K562 (cell line): ENCODE data around the gene ALKBH3. TPM values are rescaled to one million over a fixed set of nuclear protein-coding genes. Genes with fewer than 3 reads are reported as not detected.

Experiments
- BRF1 ChIP-seq: IDR thresholded peaks from 3 replicates; pipeline ENCODE4 v1.6.1; 2011; ENCODE audit warnings: borderline replicate concordance, mild to moderate bottlenecking; ENCODE audit not compliant: insufficient read length; ENCODE audit errors: extremely low read depth
- CTCFL ChIP-seq: IDR thresholded peaks from 2 replicates; pipeline ENCODE4 v1.6.1; 2011; ENCODE audit warnings: borderline replicate concordance, low read depth, mild to moderate bottlenecking, moderate library complexity, low read length; ENCODE audit not compliant: insufficient read depth, poor library complexity, severe bottlenecking
- CXXC5 ChIP-seq: fragments of 250-450 bp; sonication (Bioruptor Pico); IDR thresholded peaks from 2 replicates; pipeline ENCODE4 v1.8.0; 2022; ENCODE audit warnings: inconsistent platforms, mild to moderate bottlenecking, moderate library complexity
- DPF2 ChIP-seq: fragments of 450-650 bp; IDR thresholded peaks from 2 replicates; pipeline ENCODE4 v1.6.1; 2016
- ESRRA ChIP-seq: fragments of 450-650 bp; IDR thresholded peaks from 2 replicates; pipeline ENCODE4 v1.6.1; 2014; ENCODE audit warnings: low read depth, mild to moderate bottlenecking, moderate library complexity, borderline replicate concordance
- IRF2 ChIP-seq: sonication (generic); formaldehyde crosslinking; IDR thresholded peaks from 2 replicates; pipeline ENCODE4 v1.8.1; 2022; ENCODE audit warnings: mild to moderate bottlenecking, missing genetic modification reagents
- IRF9 ChIP-seq: fragments of 450-650 bp; IDR thresholded peaks from 2 replicates; pipeline ENCODE4 v1.6.1; 2016; ENCODE audit warnings: missing biosample characterization, missing genetic modification characterization
- L3MBTL2 ChIP-seq: fragments of 450-650 bp; IDR thresholded peaks from 2 replicates; pipeline ENCODE4 v1.6.1; 2016; ENCODE audit warnings: mild to moderate bottlenecking, moderate library complexity
- MAFF ChIP-seq: IDR thresholded peaks from 2 replicates; pipeline ENCODE4 v1.6.1; 2012; ENCODE audit warnings: low read length, improper control_type of control experiment
- MEF2D ChIP-seq: conservative IDR thresholded peaks from 2 replicates; pipeline ENCODE4 v1.6.1; 2016; ENCODE audit warnings: low read depth, missing genetic modification characterization, missing compliant biosample characterization
- MNT ChIP-seq, 2 experiments: fragments of 450-650 bp; conservative IDR thresholded peaks; 2 replicates each; pipeline ENCODE4 v1.6.1; 2017; ENCODE audit warnings: mild to moderate bottlenecking in 2 of 2, moderate library complexity in 2 of 2
- MTA1 ChIP-seq: fragments of 450-650 bp; IDR thresholded peaks from 2 replicates; pipeline ENCODE4 v1.6.1; 2017; ENCODE audit warnings: borderline replicate concordance
- RB1 ChIP-seq: fragments of 450-650 bp; IDR thresholded peaks from 2 replicates; pipeline ENCODE4 v1.6.1; 2017; ENCODE audit warnings: low read depth, mild to moderate bottlenecking
- RBBP5 ChIP-seq: fragments of 200-600 bp; sonication (generic); IDR thresholded peaks from 2 replicates; pipeline ENCODE4 v1.6.1; 2012; ENCODE audit warnings: borderline replicate concordance, mild to moderate bottlenecking, low read length, control low read depth, inconsistent platforms; ENCODE audit not compliant: insufficient read depth, poor library complexity, severe bottlenecking
- RFX1 ChIP-seq: fragments of 450-650 bp; IDR thresholded peaks from 2 replicates; pipeline ENCODE4 v1.6.1; 2016; ENCODE audit warnings: mild to moderate bottlenecking, moderate library complexity
- TCF7 ChIP-seq: sonication (generic); IDR thresholded peaks from 2 replicates; pipeline ENCODE4 v1.6.1; 2016; ENCODE audit warnings: antibody characterized with exemption, borderline replicate concordance
- ZNF280B ChIP-seq: fragments of 250-450 bp; sonication (Bioruptor Pico); IDR thresholded peaks from 2 replicates; pipeline ENCODE4 v1.5.1; 2021; ENCODE audit warnings: mild to moderate bottlenecking
- ZNF316 ChIP-seq: fragments of 450-650 bp; IDR thresholded peaks from 2 replicates; pipeline ENCODE4 v1.6.1; 2016
- polyA plus RNA-seq, 8 experiments: library from polyadenylated mRNA; depleted of rRNA in 4 of 8; stranded (reverse) in 5 of 8; unstranded in 3 of 8; fragments of >200 nt; fragmentation: Nextera tagmentation in 2 of 8; fragmentation: Illumina TruSeq in 1 of 8; extraction: Ambion mirVana in 2 of 8; extraction: Trizol in 1 of 8; gene quantifications; 2 replicates each; pipeline versions ENCODE4 v1.2.1 to v1.2.3, GENCODE V29; 2011 to 2014; ENCODE audit warnings: inconsistent platforms in 1 of 8, missing spikeins in 1 of 8
- total RNA-seq, 7 experiments: library from RNA; depleted of rRNA in 6 of 7; stranded (reverse); fragments of >200 nt in 6 of 7; fragmentation: Illumina TruSeq in 2 of 7; extraction: Trizol in 2 of 7; gene quantifications; 2 replicates each; pipeline versions ENCODE4 v1.2.1 to v1.2.3, GENCODE V29; 2011 to 2021; ENCODE audit warnings: low replicate concordance in 1 of 7

The ALKBH3 gene
- total and polyA plus RNA-seq, 9 of the 15 experiments (the other 6 are each of a cell fraction or from before 2014, with no cell fraction given) = 16.0 to 49.9 (median 36.5) TPM

GRCh38 chr11:43937434-43938411, 57.1 kb downstream of the ALKBH3 start (continued):
- TF ChIP-seq RBBP5 = no peak
- TF ChIP-seq RB1 = no peak
- TF ChIP-seq TCF7 = no peak
- TF ChIP-seq IRF2 (CRISPR knock-in tag) = no peak
- no peak for TF ChIP-seq BRF1
- peak; percentile 62 for TF ChIP-seq L3MBTL2
- no peak for TF ChIP-seq IRF9 (tag)
- no peak for TF ChIP-seq MTA1
- 0 out of 2 replicates have a peak, but pooled peaks have one; percentile 13 for TF ChIP-seq MEF2D (tag)
- peak; percentile 95 for TF ChIP-seq ESRRA
- TF ChIP-seq ZNF316 = peak; percentile 32; the same call in 1 of the 2 replicates
- no peak; the same call in 1 of the 2 replicates for TF ChIP-seq DPF2
- TF ChIP-seq CXXC5 (CRISPR knock-in tag) = no peak
- TF ChIP-seq MNT (conservative IDR thresholded peaks at IDR 0.05) = 0 out of 4 replicates have a peak, but pooled peaks have one; percentile 16 to 17
- no peak for TF ChIP-seq RFX1
- TF ChIP-seq ZNF280B = no peak
- no peak; the same call in 1 of the 2 replicates for TF ChIP-seq MAFF
- TF ChIP-seq CTCFL = no peak
